Measurements from ENCODE around the gene CAMKV. TPM values are rescaled to one million over a fixed set of nuclear protein-coding genes. Genes with fewer than 3 reads are reported as not detected.

CAMKV gene
- total RNA-seq, 1 donor from 2014 or later, result not detected

DNA sequence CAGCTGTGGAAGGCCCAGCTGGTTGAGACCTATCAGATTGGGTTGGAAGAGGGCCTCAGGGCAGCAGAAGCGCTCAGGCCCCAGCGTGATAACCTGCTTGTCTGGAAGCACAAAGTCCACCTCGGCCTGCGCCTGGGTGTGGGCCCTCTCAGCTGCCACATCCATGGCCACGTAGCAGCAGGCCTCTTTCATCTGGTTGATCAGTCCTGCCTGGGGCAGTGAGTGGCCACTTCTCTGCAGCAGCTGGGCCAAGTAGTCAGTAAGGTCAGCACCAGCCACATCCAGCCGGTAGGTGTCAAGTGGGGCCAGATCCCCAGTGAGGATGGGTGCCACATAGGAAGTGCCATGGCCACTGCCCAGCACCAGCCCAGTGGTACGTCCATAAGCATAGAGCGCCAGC, 3.9 kb upstream of the CAMKV start:
- ATAC-seq (ENCODE audit: low read depth) (no peak), DNase-seq (no peak)
- no peaks in the 10 kb centered on the region for H3K36me3 Mint-ChIP-seq (ENCODE audit: low read depth)
- POLR2A ChIA-PET, result no interaction called here
- H3K27me3 Mint-ChIP-seq, result peaks cover 9% of the 10 kb centered on the region
- TF ChIP-seq, protein P1, sequence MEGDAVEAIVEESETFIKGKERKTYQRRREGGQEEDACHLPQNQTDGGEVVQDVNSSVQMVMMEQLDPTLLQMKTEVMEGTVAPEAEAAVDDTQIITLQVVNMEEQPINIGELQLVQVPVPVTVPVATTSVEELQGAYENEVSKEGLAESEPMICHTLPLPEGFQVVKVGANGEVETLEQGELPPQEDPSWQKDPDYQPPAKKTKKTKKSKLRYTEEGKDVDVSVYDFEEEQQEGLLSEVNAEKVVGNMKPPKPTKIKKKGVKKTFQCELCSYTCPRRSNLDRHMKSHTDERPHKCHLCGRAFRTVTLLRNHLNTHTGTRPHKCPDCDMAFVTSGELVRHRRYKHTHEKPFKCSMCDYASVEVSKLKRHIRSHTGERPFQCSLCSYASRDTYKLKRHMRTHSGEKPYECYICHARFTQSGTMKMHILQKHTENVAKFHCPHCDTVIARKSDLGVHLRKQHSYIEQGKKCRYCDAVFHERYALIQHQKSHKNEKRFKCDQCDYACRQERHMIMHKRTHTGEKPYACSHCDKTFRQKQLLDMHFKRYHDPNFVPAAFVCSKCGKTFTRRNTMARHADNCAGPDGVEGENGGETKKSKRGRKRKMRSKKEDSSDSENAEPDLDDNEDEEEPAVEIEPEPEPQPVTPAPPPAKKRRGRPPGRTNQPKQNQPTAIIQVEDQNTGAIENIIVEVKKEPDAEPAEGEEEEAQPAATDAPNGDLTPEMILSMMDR (IDR thresholded peaks at IDR 0.05), result no peak
- H3K4me1 Mint-ChIP-seq, result peaks cover 4% of the 10 kb centered on the region
- intact Hi-C loops (cut with micrococcal nuclease), result no loop called here
- CTCF ChIA-PET, result no interaction called here
- H3K9me3 Mint-ChIP-seq, result no peaks in the 10 kb centered on the region
- H3K4me3 Mint-ChIP-seq, result no peak overlapping the region
- H3K27ac Mint-ChIP-seq, result no peak overlapping the region

DNA sequence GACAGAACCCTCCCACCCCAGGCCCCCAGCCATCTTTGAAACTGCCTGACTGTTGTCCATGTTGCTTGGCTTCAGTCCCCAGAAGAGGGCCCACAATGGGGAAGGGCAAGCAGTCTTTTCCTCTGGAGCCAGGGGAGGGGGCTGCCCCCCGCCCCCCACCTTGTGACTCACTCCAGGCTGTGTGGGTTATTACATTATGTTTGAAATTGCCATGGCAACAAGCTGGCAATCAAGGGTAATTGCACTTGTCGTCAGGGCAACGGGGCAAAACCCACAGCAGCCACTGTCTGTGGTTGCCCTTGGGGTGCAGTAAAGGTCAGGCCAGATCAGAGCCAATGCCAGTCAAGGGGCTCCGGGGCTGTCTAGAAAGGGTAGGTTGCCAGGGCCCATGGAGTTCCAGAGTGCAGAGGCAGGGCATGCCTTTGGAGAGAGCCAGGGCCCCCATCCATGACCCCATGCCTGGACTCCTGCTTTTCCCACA, 3.1 kb upstream of the CAMKV start:
- H3K9me3 Mint-ChIP-seq, result no peaks in the 10 kb centered on the region
- H3K4me3 Mint-ChIP-seq, result no peak overlapping the region
- TF ChIP-seq, protein P1 (IDR thresholded peaks at IDR 0.05), result no peak
- DNase-seq (no peak), ATAC-seq (ENCODE audit: low read depth) (peak; percentile 43)
- intact Hi-C loops (cut with micrococcal nuclease), result no loop called here
- POLR2A ChIA-PET, result no interaction called here
- CTCF ChIA-PET, result no interaction called here
- H3K27ac Mint-ChIP-seq, result no peak overlapping the region
- H3K27me3 Mint-ChIP-seq, result peaks cover 17% of the 10 kb centered on the region
- H3K36me3 Mint-ChIP-seq (ENCODE audit: low read depth), result no peaks in the 10 kb centered on the region
- peaks cover 4% of the 10 kb centered on the region for H3K4me1 Mint-ChIP-seq

DNA sequence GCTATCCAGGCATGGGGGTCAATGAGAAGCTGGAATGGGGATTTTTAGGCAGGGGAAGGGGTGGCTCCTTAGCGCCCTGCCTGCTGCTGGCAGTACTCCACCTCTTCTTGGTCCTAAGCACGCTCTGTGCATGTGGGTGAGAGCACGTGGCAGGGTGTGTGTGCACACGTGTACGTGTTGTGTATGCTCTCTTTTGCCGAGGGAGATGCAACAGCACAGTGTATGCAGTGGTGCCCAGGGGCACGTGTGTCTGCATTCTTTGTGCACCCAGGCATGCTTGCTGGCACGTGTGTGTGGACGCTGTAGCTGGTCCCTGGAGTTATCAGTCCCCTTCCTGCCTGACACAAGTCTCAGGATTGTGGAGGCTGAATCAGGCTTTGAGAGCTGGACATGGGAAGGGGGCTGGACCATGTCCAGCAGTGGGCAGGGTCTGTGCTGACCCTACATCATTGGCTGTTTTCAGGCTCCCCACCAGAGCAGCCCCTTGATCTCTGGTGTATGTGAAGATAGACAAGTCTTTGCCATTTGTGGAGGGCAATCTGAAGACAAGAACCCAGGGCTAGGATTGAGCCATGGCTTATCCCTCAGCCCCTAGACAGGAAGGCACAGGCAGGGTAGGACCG, 1.9 kb upstream of the CAMKV start:
- DNase-seq (no peak), ATAC-seq (ENCODE audit: low read depth) (no peak)
- ChIA-PET POLR2A (no interaction called here), CTCF (no interaction called here)
- Mint-ChIP-seq H3K36me3 (ENCODE audit: low read depth) (no peaks in the 10 kb centered on the region), H3K27ac (no peak overlapping the region), H3K9me3 (no peaks in the 10 kb centered on the region), H3K4me1 (peaks cover 4% of the 10 kb centered on the region), H3K4me3 (no peak overlapping the region), H3K27me3 (peaks cover 25% of the 10 kb centered on the region)
- TF ChIP-seq, protein P1 (IDR thresholded peaks at IDR 0.05), result no peak
- intact Hi-C loops (cut with micrococcal nuclease), result no loop called here

DNA sequence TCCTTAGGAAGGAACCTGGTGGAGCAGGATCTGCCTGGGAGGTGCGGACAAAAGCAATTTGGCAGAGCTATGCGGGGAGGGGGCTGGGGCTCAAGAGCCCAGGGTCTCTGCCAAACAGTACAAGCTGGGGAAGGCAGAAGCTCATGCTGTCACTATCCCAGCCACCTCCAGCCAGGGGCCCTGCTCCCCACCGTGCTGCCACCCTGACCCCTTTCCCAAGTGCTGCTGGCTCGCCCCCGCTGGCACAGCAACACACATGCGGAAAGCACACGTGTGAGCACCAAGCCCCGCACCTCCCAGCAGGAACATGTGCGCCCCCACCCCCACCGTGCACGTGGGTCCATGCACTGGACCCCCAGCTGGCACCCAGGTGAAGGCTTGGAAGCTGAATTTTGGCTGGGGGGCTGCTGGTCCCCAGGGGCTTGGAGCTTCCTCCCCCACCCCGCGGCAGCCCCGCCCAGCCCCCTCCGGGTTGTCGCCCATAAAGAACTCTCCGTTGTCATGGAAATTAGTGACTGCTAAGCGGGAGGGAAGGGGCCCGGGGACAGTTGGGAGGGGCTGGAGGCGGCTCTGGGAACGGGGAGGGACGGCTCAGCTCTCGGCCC, 742 bp downstream of the CAMKV start:
- H3K4me1 Mint-ChIP-seq, result peaks cover 4% of the 10 kb centered on the region
- H3K27me3 Mint-ChIP-seq, result peaks cover 31% of the 10 kb centered on the region
- H3K9me3 Mint-ChIP-seq, result no peaks in the 10 kb centered on the region
- POLR2A ChIA-PET, result interaction anchor here (1.0 kb wide), 1 partner anchor 314 kb away, joined by 3 read pairs; the partner anchor contains the start of gene BSN
- H3K36me3 Mint-ChIP-seq (ENCODE audit: low read depth), result no peaks in the 10 kb centered on the region
- no peak for DNase-seq
- peak overlapping the region; percentile 52 for H3K4me3 Mint-ChIP-seq
- no peak for ATAC-seq (ENCODE audit: low read depth)
- TF ChIP-seq, protein P1 (IDR thresholded peaks at IDR 0.05), result no peak
- CTCF ChIA-PET, result interaction anchor here (0.6 kb wide), 1 partner anchor 38 kb away, joined by 4 read pairs; no protein-coding TSS in a partner anchor
- H3K27ac Mint-ChIP-seq, result no peak overlapping the region
- intact Hi-C loops (cut with micrococcal nuclease), result no loop called here

DNA sequence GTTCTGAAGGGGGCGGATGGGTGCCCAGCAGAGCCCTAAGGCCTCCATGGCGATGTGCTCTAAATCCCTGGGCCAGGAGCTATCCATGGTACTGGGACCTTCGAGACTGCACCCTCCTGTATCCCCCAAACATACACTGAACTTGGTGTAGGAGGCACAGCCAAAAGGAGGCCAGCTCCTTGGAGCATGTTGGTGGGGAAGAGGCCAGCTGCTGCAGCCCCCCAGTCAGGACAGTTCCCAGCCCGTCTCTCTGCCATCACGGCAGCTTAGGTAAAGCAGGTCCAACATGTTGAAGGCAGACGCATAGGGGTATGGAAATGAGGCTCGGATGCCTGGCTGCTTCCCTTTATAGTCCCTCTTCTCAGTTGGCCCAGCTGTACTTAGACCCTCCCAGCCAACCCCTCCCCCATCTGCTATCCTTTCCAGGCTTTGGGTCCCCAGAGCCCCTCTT, 1.8 kb downstream of the CAMKV start:
- intact Hi-C loops (cut with micrococcal nuclease), result no loop called here
- Mint-ChIP-seq H3K27me3 (peaks cover 38% of the 10 kb centered on the region), H3K36me3 (ENCODE audit: low read depth) (no peaks in the 10 kb centered on the region), H3K27ac (no peak overlapping the region), H3K4me3 (no peak overlapping the region), H3K4me1 (peaks cover 2% of the 10 kb centered on the region), H3K9me3 (no peaks in the 10 kb centered on the region)
- no peak for ATAC-seq (ENCODE audit: low read depth)
- ChIA-PET CTCF (no interaction called here), POLR2A (interaction anchor here (0.6 to 1.0 kb wide), 2 partner anchors 32 to 313 kb away, joined by 3 to 5 read pairs; partner anchors contain the start of gene BSN)
- TF ChIP-seq, protein P1 (IDR thresholded peaks at IDR 0.05), result no peak
- no peak for DNase-seq
